SU-DHL-6 (cell line): ENCODE data around the gene COL13A1.

Experiments
- H2AFZ ChIP-seq: fragments of 200-600 bp; sonication (generic); 2 replicates; pipeline ENCODE4 v1.6.1; 2014; ENCODE audit warnings: low read depth, mild to moderate bottlenecking, moderate library complexity, mixed read lengths, antibody characterized with exemption, low read length; ENCODE audit not compliant: severe bottlenecking
- H3F3A ChIP-seq: fragments of 200-600 bp; shearing (Covaris generic); 2 replicates; pipeline ENCODE4 v1.6.0; 2016; ENCODE audit warnings: antibody characterized with exemption, mild to moderate bottlenecking; ENCODE audit not compliant: insufficient read depth
- H3K27ac ChIP-seq: fragments of 200-600 bp; sonication (generic); 2 replicates; pipeline ENCODE4 v1.5.1; 2016; ENCODE audit warnings: low read depth, mild to moderate bottlenecking, low read length, moderate library complexity, mixed read lengths
- H3K27me3 ChIP-seq: fragments of 200-600 bp; sonication (generic), shearing (Covaris generic); 2 replicates; pipeline ENCODE4 v1.6.0; 2014; ENCODE audit warnings: mild to moderate bottlenecking, low read length
- H3K36me3 ChIP-seq: fragments of 200-600 bp; sonication (generic); 2 replicates; pipeline ENCODE4 v1.6.1; 2014; ENCODE audit warnings: mild to moderate bottlenecking, low read length, mixed read lengths
- H3K4me2 ChIP-seq: fragments of 300-600, 200-600 bp; shearing (Covaris generic), sonication (generic); 2 replicates; pipeline ENCODE4 v1.6.0; 2014; ENCODE audit warnings: low read length, low read depth, mild to moderate bottlenecking; ENCODE audit not compliant: poor library complexity, severe bottlenecking
- H3K4me3 ChIP-seq: fragments of 200-600 bp; sonication (generic); 2 replicates; pipeline ENCODE4 v1.5.1; 2014; ENCODE audit warnings: antibody characterized with exemption, low read length, mild to moderate bottlenecking, mixed read lengths; ENCODE audit not compliant: insufficient read depth, poor library complexity, severe bottlenecking
- H3K79me2 ChIP-seq: fragments of 200-600 bp; sonication (generic); 2 replicates; pipeline ENCODE4 v1.6.1; 2014; ENCODE audit warnings: mild to moderate bottlenecking, low read length, moderate library complexity; ENCODE audit not compliant: insufficient read depth
- H3K9ac ChIP-seq: fragments of 200-600 bp; sonication (generic); 2 replicates; pipeline ENCODE4 v1.7.0; 2014; ENCODE audit warnings: mild to moderate bottlenecking, low read length
- H3K9me2 ChIP-seq: fragments of 200-600 bp; sonication (generic); replicated peaks from 2 replicates; pipeline ENCODE4 v1.6.1; 2014; ENCODE audit warnings: low read length; ENCODE audit not compliant: insufficient read depth
- H3K9me3 ChIP-seq: fragments of 200-600 bp; sonication (generic); 2 replicates; pipeline ENCODE4 v1.6.1; 2014; ENCODE audit warnings: low read length, mixed read lengths; ENCODE audit not compliant: insufficient read depth
- H4K20me1 ChIP-seq: fragments of 200-600 bp; sonication (generic); 2 replicates; pipeline ENCODE4 v1.6.1; 2014; ENCODE audit warnings: low read depth, mild to moderate bottlenecking, antibody characterized with exemption, low read length, moderate library complexity, mixed read lengths
- EZH2phosphoT487 ChIP-seq: fragments of 200-600 bp; sonication (generic), shearing (Covaris generic); conservative IDR thresholded peaks from 2 replicates; pipeline ENCODE4 v1.6.1; 2018; ENCODE audit warnings: mild to moderate bottlenecking, antibody characterized with exemption, low read length, moderate library complexity, mixed read lengths
- TF ChIP-seq, protein P1 (sequence below): fragments of 200-600 bp; sonication (generic); IDR thresholded peaks from one replicate; pipeline ENCODE4 v1.5.1; 2017; ENCODE audit warnings: antibody characterized with exemption, mild to moderate bottlenecking, low read length, moderate library complexity; ENCODE audit not compliant: insufficient read depth, poor library complexity, severe bottlenecking

Gene COL13A1

GRCh38 chr10:69960988-69961880 lies 159.5 kb downstream of the COL13A1 start:
- no peaks in the 10 kb centered on the region for H4K20me1 ChIP-seq
- no peak overlapping the region for H3K4me3 ChIP-seq
- no peak overlapping the region for H3K9ac ChIP-seq
- no peak overlapping the region for H2AFZ ChIP-seq
- H3F3A ChIP-seq = no peaks in the 10 kb centered on the region
- no peak overlapping the region for H3K27ac ChIP-seq
- no peak overlapping the region for H3K4me2 ChIP-seq
- H3K9me3 ChIP-seq = no peaks in the 10 kb centered on the region
- no peak for TF ChIP-seq EZH2phosphoT487
- TF ChIP-seq, protein P1, sequence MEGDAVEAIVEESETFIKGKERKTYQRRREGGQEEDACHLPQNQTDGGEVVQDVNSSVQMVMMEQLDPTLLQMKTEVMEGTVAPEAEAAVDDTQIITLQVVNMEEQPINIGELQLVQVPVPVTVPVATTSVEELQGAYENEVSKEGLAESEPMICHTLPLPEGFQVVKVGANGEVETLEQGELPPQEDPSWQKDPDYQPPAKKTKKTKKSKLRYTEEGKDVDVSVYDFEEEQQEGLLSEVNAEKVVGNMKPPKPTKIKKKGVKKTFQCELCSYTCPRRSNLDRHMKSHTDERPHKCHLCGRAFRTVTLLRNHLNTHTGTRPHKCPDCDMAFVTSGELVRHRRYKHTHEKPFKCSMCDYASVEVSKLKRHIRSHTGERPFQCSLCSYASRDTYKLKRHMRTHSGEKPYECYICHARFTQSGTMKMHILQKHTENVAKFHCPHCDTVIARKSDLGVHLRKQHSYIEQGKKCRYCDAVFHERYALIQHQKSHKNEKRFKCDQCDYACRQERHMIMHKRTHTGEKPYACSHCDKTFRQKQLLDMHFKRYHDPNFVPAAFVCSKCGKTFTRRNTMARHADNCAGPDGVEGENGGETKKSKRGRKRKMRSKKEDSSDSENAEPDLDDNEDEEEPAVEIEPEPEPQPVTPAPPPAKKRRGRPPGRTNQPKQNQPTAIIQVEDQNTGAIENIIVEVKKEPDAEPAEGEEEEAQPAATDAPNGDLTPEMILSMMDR = no peak
- no peaks in the 10 kb centered on the region for H3K79me2 ChIP-seq
- no peaks in the 10 kb centered on the region for H3K9me2 ChIP-seq
- no peaks in the 10 kb centered on the region for H3K27me3 ChIP-seq
- no peaks in the 10 kb centered on the region for H3K36me3 ChIP-seq

GRCh38 chr10:69961881-69962745 lies 160.4 kb downstream of the COL13A1 start:
- no peaks in the 10 kb centered on the region for H3K36me3 ChIP-seq
- H3K9me3 ChIP-seq = no peaks in the 10 kb centered on the region
- no peaks in the 10 kb centered on the region for H3K79me2 ChIP-seq
- H3K9ac ChIP-seq = no peak overlapping the region
- no peak overlapping the region for H2AFZ ChIP-seq
- H3K9me2 ChIP-seq = no peaks in the 10 kb centered on the region
- no peak overlapping the region for H3K4me3 ChIP-seq
- TF ChIP-seq, protein P1 = no peak
- no peak for TF ChIP-seq EZH2phosphoT487
- H3F3A ChIP-seq = no peaks in the 10 kb centered on the region
- no peak overlapping the region for H3K4me2 ChIP-seq
- no peaks in the 10 kb centered on the region for H4K20me1 ChIP-seq
- no peaks in the 10 kb centered on the region for H3K27me3 ChIP-seq
- H3K27ac ChIP-seq = no peak overlapping the region

DNA sequence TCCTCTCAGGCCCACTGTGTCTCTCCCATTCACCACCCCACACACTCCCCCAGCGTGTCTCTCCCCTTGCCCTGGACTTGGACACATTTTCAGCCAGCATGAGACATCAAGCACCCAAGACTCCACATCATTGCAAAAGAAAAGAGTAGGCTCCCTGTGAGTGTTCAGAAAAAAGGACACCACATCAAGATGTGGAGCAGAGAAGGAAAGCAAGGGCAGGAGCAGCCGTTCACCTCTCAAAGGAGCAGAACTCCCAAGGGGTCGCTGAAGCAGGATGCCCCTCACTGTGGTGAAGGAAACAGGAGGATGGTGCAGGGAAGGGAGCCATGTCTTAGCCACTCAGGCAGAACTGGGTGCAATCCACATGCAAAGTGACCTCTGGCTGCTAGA lies 161.0 kb downstream of the COL13A1 start:
- Histone ChIP-seq H3K27ac (no peak overlapping the region), H3K36me3 (no peaks in the 10 kb centered on the region), H3F3A (no peaks in the 10 kb centered on the region), H3K9me2 (no peaks in the 10 kb centered on the region), H4K20me1 (no peaks in the 10 kb centered on the region), H3K9ac (no peak overlapping the region), H3K4me3 (no peak overlapping the region), H3K9me3 (no peaks in the 10 kb centered on the region), H3K4me2 (no peak overlapping the region), H3K79me2 (no peaks in the 10 kb centered on the region), H3K27me3 (no peaks in the 10 kb centered on the region), H2AFZ (no peak overlapping the region)
- TF ChIP-seq, protein P1 = no peak
- TF ChIP-seq EZH2phosphoT487 = no peak
